SU-DHL-6 (cell line): ENCODE data around the gene AMN.
A peak's percentile ranks its signal among the peaks of the same experiment; 100 is the strongest.

Experiments used
- H2AFZ ChIP-seq: fragments of 200-600 bp; sonication (generic); 2 replicates; pipeline ENCODE4 v1.6.1; 2014; ENCODE audit warnings: low read depth, mild to moderate bottlenecking, moderate library complexity, mixed read lengths, antibody characterized with exemption, low read length; ENCODE audit not compliant: severe bottlenecking
- H3F3A ChIP-seq: fragments of 200-600 bp; shearing (Covaris generic); 2 replicates; pipeline ENCODE4 v1.6.0; 2016; ENCODE audit warnings: antibody characterized with exemption, mild to moderate bottlenecking; ENCODE audit not compliant: insufficient read depth
- H3K27ac ChIP-seq: fragments of 200-600 bp; sonication (generic); 2 replicates; pipeline ENCODE4 v1.5.1; 2016; ENCODE audit warnings: low read depth, mild to moderate bottlenecking, low read length, moderate library complexity, mixed read lengths
- H3K27me3 ChIP-seq: fragments of 200-600 bp; sonication (generic), shearing (Covaris generic); 2 replicates; pipeline ENCODE4 v1.6.0; 2014; ENCODE audit warnings: mild to moderate bottlenecking, low read length
- H3K36me3 ChIP-seq: fragments of 200-600 bp; sonication (generic); 2 replicates; pipeline ENCODE4 v1.6.1; 2014; ENCODE audit warnings: mild to moderate bottlenecking, low read length, mixed read lengths
- H3K4me2 ChIP-seq: fragments of 300-600, 200-600 bp; shearing (Covaris generic), sonication (generic); 2 replicates; pipeline ENCODE4 v1.6.0; 2014; ENCODE audit warnings: low read length, low read depth, mild to moderate bottlenecking; ENCODE audit not compliant: poor library complexity, severe bottlenecking
- H3K4me3 ChIP-seq: fragments of 200-600 bp; sonication (generic); 2 replicates; pipeline ENCODE4 v1.5.1; 2014; ENCODE audit warnings: antibody characterized with exemption, low read length, mild to moderate bottlenecking, mixed read lengths; ENCODE audit not compliant: insufficient read depth, poor library complexity, severe bottlenecking
- H3K79me2 ChIP-seq: fragments of 200-600 bp; sonication (generic); 2 replicates; pipeline ENCODE4 v1.6.1; 2014; ENCODE audit warnings: mild to moderate bottlenecking, low read length, moderate library complexity; ENCODE audit not compliant: insufficient read depth
- H3K9ac ChIP-seq: fragments of 200-600 bp; sonication (generic); 2 replicates; pipeline ENCODE4 v1.7.0; 2014; ENCODE audit warnings: mild to moderate bottlenecking, low read length
- H3K9me2 ChIP-seq: fragments of 200-600 bp; sonication (generic); replicated peaks from 2 replicates; pipeline ENCODE4 v1.6.1; 2014; ENCODE audit warnings: low read length; ENCODE audit not compliant: insufficient read depth
- H3K9me3 ChIP-seq: fragments of 200-600 bp; sonication (generic); 2 replicates; pipeline ENCODE4 v1.6.1; 2014; ENCODE audit warnings: low read length, mixed read lengths; ENCODE audit not compliant: insufficient read depth
- H4K20me1 ChIP-seq: fragments of 200-600 bp; sonication (generic); 2 replicates; pipeline ENCODE4 v1.6.1; 2014; ENCODE audit warnings: low read depth, mild to moderate bottlenecking, antibody characterized with exemption, low read length, moderate library complexity, mixed read lengths
- EZH2phosphoT487 ChIP-seq: fragments of 200-600 bp; sonication (generic), shearing (Covaris generic); conservative IDR thresholded peaks from 2 replicates; pipeline ENCODE4 v1.6.1; 2018; ENCODE audit warnings: mild to moderate bottlenecking, antibody characterized with exemption, low read length, moderate library complexity, mixed read lengths
- TF ChIP-seq, protein P1 (sequence below): fragments of 200-600 bp; sonication (generic); IDR thresholded peaks from one replicate; pipeline ENCODE4 v1.5.1; 2017; ENCODE audit warnings: antibody characterized with exemption, mild to moderate bottlenecking, low read length, moderate library complexity; ENCODE audit not compliant: insufficient read depth, poor library complexity, severe bottlenecking

The AMN gene

DNA sequence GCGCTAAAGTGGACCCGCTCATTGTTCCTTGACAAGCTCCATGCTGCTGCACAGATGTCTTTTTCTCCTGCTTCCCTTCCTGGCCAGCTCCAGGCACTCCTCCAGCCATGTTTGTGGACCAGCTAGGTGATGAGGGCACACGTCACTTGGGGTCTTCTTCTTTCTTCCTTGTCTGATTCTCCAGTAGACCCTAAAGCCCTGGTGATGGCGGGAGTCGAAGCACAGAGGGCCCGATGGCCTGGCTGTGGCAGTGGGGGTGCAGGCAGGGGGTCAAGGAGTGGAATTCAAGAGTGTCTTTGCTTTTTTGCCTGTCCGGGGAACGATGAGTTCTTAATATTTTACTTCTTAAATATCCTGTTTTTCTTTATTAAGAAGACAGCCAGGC lies 23.0 kb upstream of the AMN start:
- H3K9me3 ChIP-seq: no peaks in the 10 kb centered on the region
- H3K27me3 ChIP-seq: no peaks in the 10 kb centered on the region
- H2AFZ ChIP-seq: no peak overlapping the region
- H3K9ac ChIP-seq: no peak overlapping the region
- no peaks in the 10 kb centered on the region for H4K20me1 ChIP-seq
- H3F3A ChIP-seq: peaks cover 8% of the 10 kb centered on the region
- H3K27ac ChIP-seq: no peak overlapping the region
- no peak overlapping the region for H3K4me2 ChIP-seq
- H3K4me3 ChIP-seq: no peak overlapping the region
- no peaks in the 10 kb centered on the region for H3K79me2 ChIP-seq
- H3K36me3 ChIP-seq: no peaks in the 10 kb centered on the region
- TF ChIP-seq, protein P1, sequence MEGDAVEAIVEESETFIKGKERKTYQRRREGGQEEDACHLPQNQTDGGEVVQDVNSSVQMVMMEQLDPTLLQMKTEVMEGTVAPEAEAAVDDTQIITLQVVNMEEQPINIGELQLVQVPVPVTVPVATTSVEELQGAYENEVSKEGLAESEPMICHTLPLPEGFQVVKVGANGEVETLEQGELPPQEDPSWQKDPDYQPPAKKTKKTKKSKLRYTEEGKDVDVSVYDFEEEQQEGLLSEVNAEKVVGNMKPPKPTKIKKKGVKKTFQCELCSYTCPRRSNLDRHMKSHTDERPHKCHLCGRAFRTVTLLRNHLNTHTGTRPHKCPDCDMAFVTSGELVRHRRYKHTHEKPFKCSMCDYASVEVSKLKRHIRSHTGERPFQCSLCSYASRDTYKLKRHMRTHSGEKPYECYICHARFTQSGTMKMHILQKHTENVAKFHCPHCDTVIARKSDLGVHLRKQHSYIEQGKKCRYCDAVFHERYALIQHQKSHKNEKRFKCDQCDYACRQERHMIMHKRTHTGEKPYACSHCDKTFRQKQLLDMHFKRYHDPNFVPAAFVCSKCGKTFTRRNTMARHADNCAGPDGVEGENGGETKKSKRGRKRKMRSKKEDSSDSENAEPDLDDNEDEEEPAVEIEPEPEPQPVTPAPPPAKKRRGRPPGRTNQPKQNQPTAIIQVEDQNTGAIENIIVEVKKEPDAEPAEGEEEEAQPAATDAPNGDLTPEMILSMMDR: no peak
- TF ChIP-seq EZH2phosphoT487: no peak
- H3K9me2 ChIP-seq: no peaks in the 10 kb centered on the region

DNA sequence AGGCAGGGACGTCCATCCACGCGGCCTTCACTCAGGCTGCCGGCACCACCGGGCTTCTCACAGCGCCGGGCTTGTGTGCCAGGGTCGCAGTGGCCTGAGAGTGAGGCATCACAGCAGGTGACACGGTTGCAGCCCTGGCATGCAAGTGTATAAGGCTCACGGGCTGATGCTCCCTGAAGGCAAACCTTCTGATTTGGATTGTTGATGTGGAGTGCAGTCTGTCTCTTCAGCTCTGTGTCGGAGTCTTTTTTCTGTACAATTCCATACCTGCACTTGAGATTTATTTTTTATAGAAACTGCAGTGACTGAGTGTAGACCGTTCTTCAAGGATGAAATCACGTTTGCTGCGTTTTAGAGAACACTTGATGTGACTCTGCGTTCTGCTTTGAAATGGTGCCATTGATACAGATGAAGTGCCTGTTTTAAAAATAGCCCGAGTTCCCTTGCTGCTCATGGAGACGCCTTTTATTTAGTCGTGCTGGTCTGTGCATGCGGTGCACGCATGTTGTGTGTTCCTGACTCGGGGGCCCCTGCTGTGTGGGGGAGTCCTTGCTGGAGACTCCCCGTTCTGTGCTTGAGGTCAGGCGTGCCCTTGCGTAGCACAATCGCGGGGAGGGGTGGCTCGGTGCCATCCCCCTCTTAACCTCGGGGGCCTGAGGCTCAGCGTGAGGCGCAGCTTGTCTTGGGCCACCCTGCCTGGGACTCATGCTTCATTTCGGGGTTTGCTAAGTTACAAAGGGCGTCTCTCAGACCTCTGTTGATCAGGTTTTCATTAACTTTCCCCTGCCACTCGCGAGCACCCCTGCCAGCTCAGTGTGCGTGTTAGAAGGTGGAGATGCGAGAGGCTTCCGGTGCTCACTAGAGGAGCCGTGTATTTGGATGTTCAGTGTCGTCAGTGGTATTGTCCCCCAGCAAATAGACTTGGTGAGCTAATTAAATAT lies 21.6 kb upstream of the AMN start:
- H2AFZ ChIP-seq: no peak overlapping the region
- H3K9me3 ChIP-seq: no peaks in the 10 kb centered on the region
- no peak overlapping the region for H3K9ac ChIP-seq
- no peak overlapping the region for H3K4me3 ChIP-seq
- peaks cover 8% of the 10 kb centered on the region for H3F3A ChIP-seq
- H3K36me3 ChIP-seq: no peaks in the 10 kb centered on the region
- TF ChIP-seq, protein P1: no peak
- H3K4me2 ChIP-seq: peak overlapping the region; percentile 44
- no peaks in the 10 kb centered on the region for H4K20me1 ChIP-seq
- H3K79me2 ChIP-seq: no peaks in the 10 kb centered on the region
- H3K27ac ChIP-seq: peak overlapping the region; percentile 38; the same call in 1 of the 2 replicates
- no peaks in the 10 kb centered on the region for H3K9me2 ChIP-seq
- no peaks in the 10 kb centered on the region for H3K27me3 ChIP-seq

DNA sequence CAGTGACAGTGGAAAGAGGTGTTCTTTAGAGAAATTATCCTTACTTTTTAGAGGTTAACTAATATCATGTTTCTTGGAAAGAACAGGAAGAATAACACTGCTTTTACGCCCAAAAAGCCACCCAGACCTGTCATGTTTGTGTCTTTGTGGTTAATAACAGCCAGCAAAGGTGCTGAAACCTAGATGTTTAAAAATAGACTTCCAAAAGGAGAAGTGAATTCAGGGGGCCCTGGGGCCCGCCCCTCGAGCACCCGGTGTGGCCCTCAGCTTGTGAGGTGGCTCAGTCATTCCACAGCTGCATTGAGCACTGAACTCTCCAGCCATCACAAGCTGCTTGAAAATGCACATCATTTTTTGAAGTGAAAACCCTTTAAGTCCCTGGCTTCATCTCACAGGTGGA lies 20.8 kb upstream of the AMN start:
- no peak overlapping the region for H2AFZ ChIP-seq
- no peaks in the 10 kb centered on the region for H3K27me3 ChIP-seq
- H3K4me3 ChIP-seq: no peak overlapping the region
- H3K9me3 ChIP-seq: no peaks in the 10 kb centered on the region
- H3F3A ChIP-seq: peaks cover 8% of the 10 kb centered on the region
- H3K4me2 ChIP-seq: peak overlapping the region; percentile 44
- H4K20me1 ChIP-seq: no peaks in the 10 kb centered on the region
- no peak overlapping the region; the same call in 1 of the 2 replicates for H3K9ac ChIP-seq
- TF ChIP-seq, protein P1: no peak
- TF ChIP-seq EZH2phosphoT487: no peak
- no peaks in the 10 kb centered on the region for H3K79me2 ChIP-seq
- no peaks in the 10 kb centered on the region for H3K36me3 ChIP-seq
- no peaks in the 10 kb centered on the region for H3K9me2 ChIP-seq
- peak overlapping the region; percentile 40; the same call in 1 of the 2 replicates for H3K27ac ChIP-seq
